ENCODE results near the gene SOX5. TPM values are rescaled to one million over a fixed set of nuclear protein-coding genes. Genes with fewer than 3 reads are reported as not detected.

SOX5 gene
- total and polyA plus RNA-seq, 2 of the 8 experiments (the other 6 are each of a cell fraction or from before 2014, with no cell fraction given), result 2.2 to 2.6 TPM

DNA sequence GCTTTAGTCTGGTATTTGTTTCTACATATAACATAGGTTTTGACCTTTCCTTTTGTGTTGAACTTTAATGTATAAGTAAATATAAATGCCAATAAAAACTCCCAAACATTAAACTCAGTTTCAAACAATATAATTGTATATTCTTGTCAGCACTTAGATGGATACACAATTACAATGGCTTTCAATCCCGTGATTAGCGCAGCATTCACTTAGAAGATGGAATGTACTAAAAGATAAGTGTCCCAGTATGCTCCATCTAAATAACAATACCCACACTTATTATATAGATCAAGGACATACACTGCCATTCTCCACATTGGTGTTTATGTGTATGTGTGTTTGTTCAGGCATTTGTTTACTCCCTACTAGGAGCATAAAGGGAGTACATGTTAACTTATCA, 193.1 kb downstream of the SOX5 start (continued):
- TF ChIP-seq NANOG (IDR thresholded peaks at IDR 0.05; ENCODE audit: insufficient read depth, low read depth, low read length, poor library complexity, severe bottlenecking), result no peak
- TF ChIP-seq, protein P1, sequence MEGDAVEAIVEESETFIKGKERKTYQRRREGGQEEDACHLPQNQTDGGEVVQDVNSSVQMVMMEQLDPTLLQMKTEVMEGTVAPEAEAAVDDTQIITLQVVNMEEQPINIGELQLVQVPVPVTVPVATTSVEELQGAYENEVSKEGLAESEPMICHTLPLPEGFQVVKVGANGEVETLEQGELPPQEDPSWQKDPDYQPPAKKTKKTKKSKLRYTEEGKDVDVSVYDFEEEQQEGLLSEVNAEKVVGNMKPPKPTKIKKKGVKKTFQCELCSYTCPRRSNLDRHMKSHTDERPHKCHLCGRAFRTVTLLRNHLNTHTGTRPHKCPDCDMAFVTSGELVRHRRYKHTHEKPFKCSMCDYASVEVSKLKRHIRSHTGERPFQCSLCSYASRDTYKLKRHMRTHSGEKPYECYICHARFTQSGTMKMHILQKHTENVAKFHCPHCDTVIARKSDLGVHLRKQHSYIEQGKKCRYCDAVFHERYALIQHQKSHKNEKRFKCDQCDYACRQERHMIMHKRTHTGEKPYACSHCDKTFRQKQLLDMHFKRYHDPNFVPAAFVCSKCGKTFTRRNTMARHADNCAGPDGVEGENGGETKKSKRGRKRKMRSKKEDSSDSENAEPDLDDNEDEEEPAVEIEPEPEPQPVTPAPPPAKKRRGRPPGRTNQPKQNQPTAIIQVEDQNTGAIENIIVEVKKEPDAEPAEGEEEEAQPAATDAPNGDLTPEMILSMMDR (IDR thresholded peaks at IDR 0.05; ENCODE audit: control extremely low read depth in 1 of 3, insufficient read depth in 1 of 3, low read depth in 1 of 3, low read length in 3 of 3), result no peak
- TF ChIP-seq SP1 (IDR thresholded peaks at IDR 0.05; ENCODE audit: low read depth, low read length), result no peak
